ENCODE data around the gene ARHGAP42.
A peak's percentile ranks its signal among the peaks of the same experiment; 100 is the strongest.

ARHGAP42 gene

GRCh38 chr11:100681064-100681502 lies 6.0 kb upstream of the ARHGAP42 start:
- DNase-seq (ENCODE audit: low read depth, low spot score) = peak; percentile 15

GRCh38 chr11:100682247-100682969 lies 4.7 kb upstream of the ARHGAP42 start:
- DNase-seq (ENCODE audit: low read depth, low spot score) = no peak

- DNase-seq (ENCODE audit: low read depth, low spot score) = no peak
Measured at GRCh38 chr11:100683126-100683525, 4.0 kb upstream of the ARHGAP42 start.

GRCh38 chr11:100684101-100685065 lies 2.7 kb upstream of the ARHGAP42 start:
- no peak for DNase-seq (ENCODE audit: low read depth, low spot score)

- no peak for DNase-seq (ENCODE audit: low read depth, low spot score)
Measured at GRCh38 chr11:100686476-100687053, 523 bp upstream of the ARHGAP42 start.

- DNase-seq (ENCODE audit: low read depth, low spot score) = peak; percentile 82
Measured at GRCh38 chr11:100687630-100688395, 725 bp downstream of the ARHGAP42 start.

- no peak for DNase-seq (ENCODE audit: low read depth, low spot score)
Measured at GRCh38 chr11:100689141-100689540, 2.1 kb downstream of the ARHGAP42 start.

- DNase-seq (ENCODE audit: low read depth, low spot score) = no peak
Measured at GRCh38 chr11:100691896-100692653, 5.0 kb downstream of the ARHGAP42 start.

- DNase-seq (ENCODE audit: low read depth, low spot score) = no peak
Measured at GRCh38 chr11:100695911-100696310, 8.8 kb downstream of the ARHGAP42 start.

GRCh38 chr11:100703139-100703538 lies 16.1 kb downstream of the ARHGAP42 start:
- no peak for DNase-seq (ENCODE audit: low read depth, low spot score)

- no peak for DNase-seq (ENCODE audit: low read depth, low spot score)
Measured at GRCh38 chr11:100703801-100704575, 16.9 kb downstream of the ARHGAP42 start.

- DNase-seq (ENCODE audit: low read depth, low spot score) = no peak
Measured at GRCh38 chr11:100705447-100705846, 18.4 kb downstream of the ARHGAP42 start.

GRCh38 chr11:100706179-100706578 lies 19.1 kb downstream of the ARHGAP42 start:
- no peak for DNase-seq (ENCODE audit: low read depth, low spot score)

GRCh38 chr11:100709233-100709957 lies 22.3 kb downstream of the ARHGAP42 start:
- DNase-seq (ENCODE audit: low read depth, low spot score) = no peak

GRCh38 chr11:100711984-100712383 lies 24.9 kb downstream of the ARHGAP42 start:
- DNase-seq (ENCODE audit: low read depth, low spot score) = no peak

- DNase-seq (ENCODE audit: low read depth, low spot score) = no peak
Measured at GRCh38 chr11:100712583-100712982, 25.5 kb downstream of the ARHGAP42 start.

GRCh38 chr11:100715165-100715761 lies 28.2 kb downstream of the ARHGAP42 start:
- DNase-seq (ENCODE audit: low read depth, low spot score) = no peak

GRCh38 chr11:100716838-100717237 lies 29.8 kb downstream of the ARHGAP42 start:
- no peak for DNase-seq (ENCODE audit: low read depth, low spot score)

GRCh38 chr11:100719362-100719761 lies 32.3 kb downstream of the ARHGAP42 start:
- no peak for DNase-seq (ENCODE audit: low read depth, low spot score)
